Fibroblast of mammary gland (primary cell): ENCODE data around the gene ESPN.
"Not testable (repeated sequence)": the region's sequence is repeated elsewhere in the genome, so short reads cannot be mapped to it uniquely, and the experiment has no call there.

Source experiments
- DNase-seq: peaks from one replicate; pipeline ENCODE4 v3.0.0-alpha.2; 2010; ENCODE audit warnings: low read depth
- H3K4me3 ChIP-seq: 2 replicates; pipeline ENCODE4 v1.5.1; 2011; ENCODE audit warnings: low read depth, mild to moderate bottlenecking, low read length, moderate library complexity; ENCODE audit not compliant: control insufficient read depth
- TF ChIP-seq, protein P1 (sequence below): conservative IDR thresholded peaks from 2 replicates; pipeline ENCODE4 v1.5.1; 2011; ENCODE audit warnings: low read depth, low read length, inconsistent platforms; ENCODE audit not compliant: control insufficient read depth, insufficient read depth

Gene ESPN

DNA sequence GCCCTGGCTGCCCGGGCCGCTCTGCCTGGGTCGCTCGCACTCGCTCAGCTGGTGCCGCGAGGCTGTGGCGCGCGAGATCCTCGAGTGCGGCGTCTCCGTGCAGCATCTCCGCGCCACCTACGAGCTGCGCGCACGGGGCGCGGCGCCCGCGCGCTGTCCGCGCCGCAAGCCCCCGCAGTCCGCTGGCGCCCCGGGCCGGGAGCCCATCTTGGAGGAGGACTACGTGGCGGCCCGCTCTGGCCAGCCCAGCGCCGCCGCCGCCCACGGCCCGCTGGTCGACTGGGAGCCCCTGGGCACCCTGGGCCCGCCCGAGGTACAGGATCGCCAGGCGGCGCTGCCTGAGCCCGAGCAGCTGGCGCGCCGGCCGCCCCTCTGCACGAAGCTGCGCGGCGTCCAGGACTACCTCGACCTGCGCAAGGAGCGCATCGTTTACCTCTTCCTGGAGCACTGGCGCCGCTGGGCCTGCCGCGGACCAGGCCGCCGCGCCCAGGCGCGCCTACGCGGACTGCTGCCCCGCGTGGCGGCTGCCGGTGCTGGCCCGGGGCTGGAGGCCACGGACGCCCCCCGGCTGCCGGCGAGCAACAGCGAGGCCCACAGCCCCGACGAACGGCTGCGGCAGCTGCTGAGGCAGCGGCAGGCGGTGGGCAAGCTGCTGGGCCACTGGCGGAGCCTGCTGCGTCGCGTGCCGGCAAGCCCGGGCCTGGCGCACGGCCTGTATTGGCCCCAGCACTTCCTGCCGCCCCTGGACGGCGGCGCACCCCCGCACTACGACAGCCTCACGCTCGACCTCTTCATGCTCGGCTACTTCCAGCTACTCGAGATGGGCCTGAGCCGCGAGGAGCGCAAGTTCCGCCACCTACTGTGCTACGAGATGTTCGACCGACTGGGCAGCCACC is 30.5 kb downstream of the ESPN start:
- DNase-seq: no peak
- H3K4me3 ChIP-seq: no peak overlapping the region

DNA sequence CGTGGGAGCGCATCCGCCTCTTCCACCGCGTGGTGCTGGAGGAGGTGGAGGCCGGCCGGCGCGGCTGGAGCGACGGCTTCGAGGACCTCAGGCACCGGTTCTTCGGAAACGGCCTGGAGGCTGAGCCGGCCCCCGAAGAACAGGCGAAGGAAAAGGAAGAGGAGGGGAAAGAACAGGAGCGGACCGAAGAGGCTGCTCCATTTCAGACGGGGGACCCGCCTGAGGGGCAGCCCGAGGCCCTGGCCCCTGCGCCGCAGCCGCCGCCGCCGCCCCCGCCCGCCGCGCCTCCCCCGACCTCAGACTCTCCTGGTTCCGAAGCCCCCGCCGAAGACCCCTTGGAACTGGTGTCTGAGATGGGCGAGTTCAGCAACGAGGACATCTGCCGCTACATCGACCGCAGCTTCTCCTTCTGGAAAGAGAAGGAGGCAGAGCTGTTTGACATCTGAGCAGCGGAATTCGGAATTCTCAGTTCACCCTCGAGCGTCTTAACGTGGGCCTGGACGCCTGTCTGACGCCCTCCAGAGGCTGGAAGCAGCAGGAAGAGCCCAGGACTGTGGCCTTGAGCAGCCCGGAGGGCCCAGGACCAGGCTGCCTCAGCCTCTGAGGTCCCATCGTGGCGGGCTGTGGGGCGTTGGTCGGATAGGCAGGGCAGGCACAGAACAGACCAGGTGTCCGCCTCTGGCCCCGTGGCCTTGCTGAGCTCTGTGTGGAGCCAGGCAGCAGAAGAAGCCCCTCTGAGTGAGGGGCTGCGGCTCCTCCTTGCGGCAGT is 31.4 kb downstream of the ESPN start:
- not testable (repeated sequence) for DNase-seq, H3K4me3 ChIP-seq

More for the DNA sequence above, 30.5 kb downstream of the ESPN start:
- TF ChIP-seq, protein P1, sequence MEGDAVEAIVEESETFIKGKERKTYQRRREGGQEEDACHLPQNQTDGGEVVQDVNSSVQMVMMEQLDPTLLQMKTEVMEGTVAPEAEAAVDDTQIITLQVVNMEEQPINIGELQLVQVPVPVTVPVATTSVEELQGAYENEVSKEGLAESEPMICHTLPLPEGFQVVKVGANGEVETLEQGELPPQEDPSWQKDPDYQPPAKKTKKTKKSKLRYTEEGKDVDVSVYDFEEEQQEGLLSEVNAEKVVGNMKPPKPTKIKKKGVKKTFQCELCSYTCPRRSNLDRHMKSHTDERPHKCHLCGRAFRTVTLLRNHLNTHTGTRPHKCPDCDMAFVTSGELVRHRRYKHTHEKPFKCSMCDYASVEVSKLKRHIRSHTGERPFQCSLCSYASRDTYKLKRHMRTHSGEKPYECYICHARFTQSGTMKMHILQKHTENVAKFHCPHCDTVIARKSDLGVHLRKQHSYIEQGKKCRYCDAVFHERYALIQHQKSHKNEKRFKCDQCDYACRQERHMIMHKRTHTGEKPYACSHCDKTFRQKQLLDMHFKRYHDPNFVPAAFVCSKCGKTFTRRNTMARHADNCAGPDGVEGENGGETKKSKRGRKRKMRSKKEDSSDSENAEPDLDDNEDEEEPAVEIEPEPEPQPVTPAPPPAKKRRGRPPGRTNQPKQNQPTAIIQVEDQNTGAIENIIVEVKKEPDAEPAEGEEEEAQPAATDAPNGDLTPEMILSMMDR: no peak

DNA sequence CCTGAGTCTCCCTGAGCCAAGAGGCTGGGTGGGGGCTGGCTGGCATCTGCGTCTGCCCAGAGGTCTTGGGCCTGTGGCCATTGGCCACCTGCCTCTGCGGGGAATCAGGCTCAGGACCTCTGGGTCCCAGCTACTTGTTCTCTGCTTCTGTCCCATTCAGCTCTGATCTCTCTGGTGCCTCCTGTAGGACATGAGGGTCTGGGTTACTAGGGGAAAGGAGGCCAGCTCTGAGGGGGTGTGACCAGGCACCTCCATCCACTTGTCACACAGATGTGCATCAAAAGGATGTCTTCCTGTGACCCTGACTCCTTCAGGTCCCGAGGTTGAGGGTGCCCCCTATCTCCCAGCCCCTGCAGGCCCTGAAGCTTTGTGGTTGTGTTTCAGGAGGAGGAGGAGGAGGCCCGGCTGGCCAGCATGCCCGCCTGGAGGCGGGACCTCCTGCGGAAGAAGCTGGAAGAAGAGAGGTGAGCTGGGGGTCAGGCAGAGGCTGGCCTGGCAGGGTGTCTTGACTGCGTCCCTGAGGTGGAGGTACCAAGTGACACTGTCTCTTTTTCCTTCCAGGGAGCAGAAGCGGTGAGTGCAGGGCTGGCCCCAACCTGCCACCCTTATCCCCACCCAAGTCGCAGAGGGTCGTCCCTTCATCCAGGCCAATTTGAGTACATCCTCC is 32.4 kb downstream of the ESPN start:
- no peak overlapping the region for H3K4me3 ChIP-seq
- no peak for DNase-seq
- TF ChIP-seq, protein P1: no peak

GRCh38 chr1:6459850-6460265 is 35.3 kb downstream of the ESPN start:
- no peak overlapping the region for H3K4me3 ChIP-seq
- no peak for DNase-seq
- TF ChIP-seq, protein P1: no peak

- DNase-seq: no peak
- TF ChIP-seq, protein P1: no peak
- no peak overlapping the region for H3K4me3 ChIP-seq
Measured at GRCh38 chr1:6460301-6461050, 35.9 kb downstream of the ESPN start.

DNA sequence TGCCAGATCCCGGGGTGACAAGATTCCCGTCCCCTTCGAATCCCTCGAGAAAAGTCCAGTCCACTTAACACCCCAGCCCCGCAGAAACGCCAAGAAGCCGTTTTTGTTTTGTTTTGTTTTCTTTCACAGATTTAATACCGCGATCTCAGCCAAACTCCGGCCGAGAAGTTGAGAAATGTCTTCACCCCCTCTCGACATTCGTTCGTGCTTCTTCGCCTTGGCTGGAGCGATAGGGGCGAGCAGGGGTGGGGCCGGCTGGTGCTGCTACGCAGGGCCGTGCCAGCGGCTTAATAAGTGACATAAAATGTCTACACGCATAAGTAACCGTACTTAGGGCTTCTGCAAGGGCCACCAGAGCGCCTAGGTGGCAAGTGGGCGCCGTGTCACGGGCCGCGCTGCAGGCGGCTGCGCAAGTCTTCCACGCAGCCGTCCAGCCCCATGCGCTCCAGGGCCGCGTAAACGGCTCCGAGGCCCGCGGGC is 36.5 kb downstream of the ESPN start:
- TF ChIP-seq, protein P1: no peak
- no peak for DNase-seq
- H3K4me3 ChIP-seq: no peak overlapping the region
